ENCODE data around the gene EXOC2. TPM values are rescaled to one million over a fixed set of nuclear protein-coding genes. Genes with fewer than 3 reads are reported as not detected.

EXOC2 gene
- total RNA-seq, 4 donors from 2014 or later, result 18.1 to 32.3 (median 21.6) TPM

DNA sequence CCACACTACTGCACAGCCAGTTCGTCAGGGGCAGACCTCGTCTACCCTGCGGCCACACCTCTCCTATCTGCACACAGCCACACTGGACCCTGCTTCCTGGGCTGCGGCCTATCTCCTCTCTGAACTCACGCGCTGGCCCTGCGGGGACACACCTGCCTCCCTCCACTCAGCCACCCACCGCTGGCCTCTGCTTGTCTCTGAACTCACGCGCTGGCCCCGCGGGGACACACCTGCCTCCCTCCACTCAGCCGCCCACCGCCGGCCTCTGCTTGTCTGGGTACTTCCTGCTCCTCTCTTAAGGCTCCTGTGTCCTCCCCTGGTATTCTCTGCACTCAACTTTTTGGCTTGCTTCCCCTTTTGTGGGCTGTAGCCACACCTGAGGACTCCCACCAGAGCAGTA lies 88.4 kb downstream of the EXOC2 start:
- ATAC-seq (ENCODE audit: low FRiP score) (no peak), DNase-seq (ENCODE audit: low spot score) (no peak)
- TF ChIP-seq, protein P1, sequence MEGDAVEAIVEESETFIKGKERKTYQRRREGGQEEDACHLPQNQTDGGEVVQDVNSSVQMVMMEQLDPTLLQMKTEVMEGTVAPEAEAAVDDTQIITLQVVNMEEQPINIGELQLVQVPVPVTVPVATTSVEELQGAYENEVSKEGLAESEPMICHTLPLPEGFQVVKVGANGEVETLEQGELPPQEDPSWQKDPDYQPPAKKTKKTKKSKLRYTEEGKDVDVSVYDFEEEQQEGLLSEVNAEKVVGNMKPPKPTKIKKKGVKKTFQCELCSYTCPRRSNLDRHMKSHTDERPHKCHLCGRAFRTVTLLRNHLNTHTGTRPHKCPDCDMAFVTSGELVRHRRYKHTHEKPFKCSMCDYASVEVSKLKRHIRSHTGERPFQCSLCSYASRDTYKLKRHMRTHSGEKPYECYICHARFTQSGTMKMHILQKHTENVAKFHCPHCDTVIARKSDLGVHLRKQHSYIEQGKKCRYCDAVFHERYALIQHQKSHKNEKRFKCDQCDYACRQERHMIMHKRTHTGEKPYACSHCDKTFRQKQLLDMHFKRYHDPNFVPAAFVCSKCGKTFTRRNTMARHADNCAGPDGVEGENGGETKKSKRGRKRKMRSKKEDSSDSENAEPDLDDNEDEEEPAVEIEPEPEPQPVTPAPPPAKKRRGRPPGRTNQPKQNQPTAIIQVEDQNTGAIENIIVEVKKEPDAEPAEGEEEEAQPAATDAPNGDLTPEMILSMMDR (IDR thresholded peaks at IDR 0.05), result no peak

DNA sequence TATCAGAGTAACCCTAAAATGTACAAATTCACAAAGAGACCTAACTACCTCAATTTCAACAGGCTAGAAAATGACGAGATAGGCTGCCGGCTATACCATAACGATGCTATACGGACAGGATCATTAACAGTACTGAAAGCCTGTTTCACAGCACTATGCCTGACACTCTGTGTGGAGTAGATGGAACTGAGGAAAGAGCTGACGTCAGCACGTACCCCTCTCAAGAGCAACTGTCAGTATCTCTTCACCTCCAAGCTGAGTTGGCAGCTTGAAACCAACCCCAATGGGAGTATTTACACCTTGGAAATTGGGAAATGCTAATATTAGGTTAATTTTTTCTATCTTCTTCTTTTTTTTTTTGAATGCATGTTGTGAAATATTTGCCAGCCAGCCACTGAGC lies 89.7 kb downstream of the EXOC2 start:
- ATAC-seq (ENCODE audit: low FRiP score), result no peak
- DNase-seq (ENCODE audit: low spot score), result no peak
- TF ChIP-seq, protein P1 (IDR thresholded peaks at IDR 0.05), result no peak

DNA sequence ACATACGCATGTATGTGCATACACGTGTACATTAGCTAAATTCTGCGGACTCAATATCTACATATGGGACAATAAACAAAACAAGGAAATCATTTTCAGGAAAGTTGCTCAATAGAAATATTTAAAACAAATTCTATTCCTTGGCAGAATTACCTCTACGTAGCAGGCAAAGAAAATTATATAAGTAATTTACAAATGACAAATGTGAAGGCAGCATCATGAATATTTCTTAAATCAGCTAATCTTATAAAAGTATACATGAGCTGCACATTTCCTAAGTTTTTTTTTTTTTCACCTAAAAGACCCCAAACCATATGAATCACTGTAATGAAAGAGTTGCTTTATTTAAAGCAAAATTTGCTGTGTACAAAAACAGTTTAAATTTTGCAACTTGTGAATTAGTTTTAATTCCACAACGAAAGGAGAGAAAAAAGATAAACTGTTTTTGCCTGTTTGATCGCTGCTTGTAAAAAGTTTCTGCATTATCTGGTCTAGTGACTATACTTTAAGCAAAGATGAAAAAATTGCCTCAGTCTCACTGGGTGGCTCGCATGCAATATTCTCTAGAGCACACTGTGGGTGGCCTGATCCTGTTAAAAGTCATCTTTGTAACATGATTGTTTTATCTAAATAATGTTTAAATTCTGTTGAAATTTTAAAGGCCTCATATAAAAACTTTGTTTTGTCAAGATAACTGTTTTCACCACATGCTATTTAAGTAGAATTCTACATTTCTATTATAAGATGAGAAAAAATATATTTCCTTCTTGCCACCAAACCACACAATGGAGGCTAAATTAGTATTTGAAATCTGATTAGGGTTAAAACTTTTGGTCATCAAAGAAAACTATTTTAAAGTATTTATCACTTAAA lies 93.1 kb downstream of the EXOC2 start:
- ATAC-seq (ENCODE audit: low FRiP score) (no peak), DNase-seq (ENCODE audit: low spot score) (no peak)
- TF ChIP-seq, protein P1 (IDR thresholded peaks at IDR 0.05), result no peak

DNA sequence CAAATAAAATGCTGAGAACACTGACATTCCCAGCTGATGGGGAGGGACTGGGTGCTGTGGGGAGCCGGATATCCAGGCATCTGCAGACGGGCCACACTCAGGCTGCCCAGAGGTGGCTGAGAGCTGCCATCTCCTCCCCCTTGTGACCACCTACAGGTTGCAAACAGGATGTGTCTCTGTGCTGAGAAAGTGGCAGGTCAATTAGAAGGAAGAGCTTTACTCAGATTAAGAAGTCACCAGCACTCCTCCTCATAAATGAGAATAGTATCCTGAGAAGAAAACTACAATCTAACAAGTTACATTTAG lies 99.1 kb downstream of the EXOC2 start:
- no peak for DNase-seq (ENCODE audit: low spot score)
- TF ChIP-seq, protein P1 (IDR thresholded peaks at IDR 0.05), result no peak
- no peak for ATAC-seq (ENCODE audit: low FRiP score)

DNA sequence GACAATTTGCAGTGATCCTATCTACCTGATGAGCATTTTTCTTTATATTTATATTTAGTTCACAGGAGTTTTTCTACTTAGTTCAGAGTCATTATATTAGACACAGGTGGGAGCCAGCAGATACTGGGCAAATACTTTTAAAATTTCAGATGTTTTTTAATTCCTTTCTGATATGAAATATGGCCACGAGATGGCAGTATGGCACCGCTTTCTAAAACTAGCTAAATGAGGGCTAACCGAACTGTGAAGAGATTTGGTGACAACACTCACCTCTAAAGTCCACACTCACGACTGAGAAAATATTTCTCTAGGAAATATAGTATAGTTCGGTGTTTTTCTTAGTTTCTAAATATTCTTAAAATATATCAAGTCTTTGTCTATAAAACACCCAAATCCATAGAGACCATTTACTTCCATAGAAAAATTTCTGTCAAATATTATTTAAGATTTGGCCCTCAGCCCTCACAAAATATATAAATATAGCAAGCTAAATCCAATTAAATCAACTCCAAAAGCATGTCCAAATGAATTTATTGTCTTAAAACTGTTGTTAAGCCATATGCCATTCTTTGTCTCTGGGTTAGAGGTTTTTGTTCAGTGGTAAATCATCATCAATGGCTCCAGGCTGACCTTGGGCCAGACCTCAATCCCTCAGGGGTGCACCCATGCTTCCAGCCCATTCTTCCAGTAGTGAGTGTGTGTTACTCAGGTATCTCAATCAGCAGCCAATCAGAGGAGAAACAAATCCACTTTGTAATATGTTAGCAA lies 99.6 kb downstream of the EXOC2 start:
- DNase-seq (ENCODE audit: low spot score), result peak; percentile 59
- peak; percentile 59 for ATAC-seq (ENCODE audit: low FRiP score)

DNA sequence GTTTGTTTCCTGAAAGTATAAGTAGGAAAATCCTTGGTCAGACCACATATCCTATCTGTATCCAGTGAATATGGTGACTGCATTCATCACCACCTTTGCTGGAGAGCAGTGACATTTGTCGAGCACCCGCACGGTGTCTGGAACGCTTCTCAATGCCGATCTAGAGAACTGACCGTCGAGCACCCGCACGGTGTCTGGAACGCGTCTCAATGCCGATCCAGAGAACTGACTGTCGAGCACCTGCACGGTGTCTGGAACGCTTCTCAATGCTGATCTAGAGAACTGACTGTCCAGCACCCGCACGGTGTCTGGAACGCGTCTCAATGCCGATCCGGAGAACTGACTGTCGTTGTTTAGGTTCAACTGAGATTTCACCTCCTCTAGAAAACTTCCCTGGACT lies 103.8 kb downstream of the EXOC2 start:
- TF ChIP-seq, protein P1 (IDR thresholded peaks at IDR 0.05), result no peak
- no peak for DNase-seq (ENCODE audit: low spot score)
- ATAC-seq (ENCODE audit: low FRiP score), result no peak

More for the DNA sequence above, 99.6 kb downstream of the EXOC2 start:
- TF ChIP-seq, protein P1 (IDR thresholded peaks at IDR 0.05), result peak in 1 of 3 donors; percentile 16
